ENCODE data around the gene MEIOB. TPM values are rescaled to one million over a fixed set of nuclear protein-coding genes. Genes with fewer than 3 reads are reported as not detected.
A peak's percentile ranks its signal among the peaks of the same experiment; 100 is the strongest.
"Not testable (repeated sequence)": the region's sequence is repeated elsewhere in the genome, so short reads cannot be mapped to it uniquely, and the experiment has no call there.

The MEIOB gene
- total RNA-seq, 1 experiment from 2014 or later, result 1.4 TPM

GRCh38 chr16:1920727-1921171, 48.8 kb upstream of the MEIOB start (continued):
- TF ChIP-seq AFF4 (CRISPR knock-in tag; IDR thresholded peaks at IDR 0.05; ENCODE audit: borderline replicate concordance) (no peak), ZNF121 (CRISPR knock-in tag; IDR thresholded peaks at IDR 0.05) (no peak), ATF2 (CRISPR knock-in tag; IDR thresholded peaks at IDR 0.05; ENCODE audit: borderline replicate concordance, low read depth) (no peak)

GRCh38 chr16:1920122-1920521, 48.2 kb upstream of the MEIOB start:
- H3K36me3 Mint-ChIP-seq; H3K4me3 Mint-ChIP-seq; H3K9me3 Mint-ChIP-seq; POLR2A ChIA-PET; DNase-seq (ENCODE audit: low spot score); H3K27ac Mint-ChIP-seq; ATAC-seq: not testable (repeated sequence)
- CTCF ChIA-PET, result interaction anchor here (1.3 to 1.6 kb wide), 2 partner anchors 9 to 33 kb away, joined by 4 to 9 read pairs; no protein-coding TSS in a partner anchor
- peaks cover 94% of the 10 kb centered on the region for H3K27me3 Mint-ChIP-seq (ENCODE audit: low read depth)
- peaks cover 39% of the 10 kb centered on the region for H3K4me1 Mint-ChIP-seq

- CTCF ChIA-PET, result interaction anchor here (0.6 to 1.6 kb wide), 3 partner anchors 9 to 33 kb away, joined by 3 to 6 read pairs (median 4); no protein-coding TSS in a partner anchor
- peaks cover 3% of the 10 kb centered on the region for H3K9me3 Mint-ChIP-seq
- H3K27me3 Mint-ChIP-seq (ENCODE audit: low read depth), result peaks cover 94% of the 10 kb centered on the region
- no peaks in the 10 kb centered on the region for H3K36me3 Mint-ChIP-seq
- peaks cover 42% of the 10 kb centered on the region for H3K4me1 Mint-ChIP-seq
- no peak for DNase-seq (ENCODE audit: low spot score)
- TF ChIP-seq CDX4 (CRISPR knock-in tag; IDR thresholded peaks at IDR 0.05; ENCODE audit: borderline replicate concordance), result no peak
- POLR2A ChIA-PET, result no interaction called here
- no peak for ATAC-seq
- H3K4me3 Mint-ChIP-seq, result no peak overlapping the region
- no peak overlapping the region for H3K27ac Mint-ChIP-seq
These were observed 47.5 kb upstream of the MEIOB start for GRCh38 chr16:1919327-1919998.

GRCh38 chr16:1918351-1919326, 46.7 kb upstream of the MEIOB start, which contains the start of gene HS3ST6:
Gene HS3ST6, minus strand, starts transcription at chr16:1918415. Its CDS starts 92 bp downstream, at chr16:1918323.
- Mint-ChIP-seq H3K36me3 (no peaks in the 10 kb centered on the region), H3K27ac (no peak within 1 kb of the TSS), H3K4me3 (peak within 1 kb of the TSS; percentile 56), H3K9me3 (peaks cover 3% of the 10 kb centered on the region), H3K4me1 (peaks cover 38% of the 10 kb centered on the region), H3K27me3 (ENCODE audit: low read depth) (peaks cover 90% of the 10 kb centered on the region)
- ChIA-PET POLR2A (no interaction called here), CTCF (interaction anchor here (0.5 to 0.9 kb wide), 3 partner anchors 8 to 308 kb away, joined by 3 to 6 read pairs (median 3); no protein-coding TSS in a partner anchor)
- no peak for DNase-seq (ENCODE audit: low spot score)
- TF ChIP-seq SP1 (CRISPR knock-in tag; conservative IDR thresholded peaks at IDR 0.05) (0 out of 2 replicates have a peak, but pooled peaks have one; percentile 38), NFYB (CRISPR knock-in tag; conservative IDR thresholded peaks at IDR 0.05; ENCODE audit: low read depth) (no peak), GABPB1 (CRISPR knock-in tag; IDR thresholded peaks at IDR 0.05) (no peak)
- ATAC-seq, result peak; percentile 12
